NOMO-1 (cell line): ENCODE data around the gene DAD1.
"Not testable (repeated sequence)": the region's sequence is repeated elsewhere in the genome, so short reads cannot be mapped to it uniquely, and the experiment has no call there.

ENCODE experiments used
- DNase-seq, 2 experiments: peaks; one replicate each; lab custom pipeline; 2025; ENCODE audit not compliant: unreplicated experiment in 2 of 2; lab: John Stamatoyannopoulos, UW

The DAD1 gene

GRCh38 chr14:22569737-22570131, 19.3 kb downstream of the DAD1 start:
- DNase-seq: no peak

- DNase-seq: no peak
These were observed 19.8 kb downstream of the DAD1 start for GRCh38 chr14:22569106-22569736.

GRCh38 chr14:22567437-22567836, 21.6 kb downstream of the DAD1 start:
- no peak for DNase-seq

GRCh38 chr14:22566845-22567244, 22.2 kb downstream of the DAD1 start:
- no peak for DNase-seq

- not testable (repeated sequence) for DNase-seq
These were observed 22.8 kb downstream of the DAD1 start for GRCh38 chr14:22566266-22566665.

GRCh38 chr14:22565391-22565945, 23.6 kb downstream of the DAD1 start:
- no peak for DNase-seq

GRCh38 chr14:22564463-22564862, 24.6 kb downstream of the DAD1 start:
- no peak for DNase-seq

GRCh38 chr14:22563987-22564386, 25.0 kb downstream of the DAD1 start:
- no peak for DNase-seq

GRCh38 chr14:22561661-22562579, 27.1 kb downstream of the DAD1 start:
- peak; percentile 26 to 39 for DNase-seq

GRCh38 chr14:22561366-22561660, 27.7 kb downstream of the DAD1 start:
- DNase-seq: no peak

- no peak for DNase-seq
These were observed 28.2 kb downstream of the DAD1 start for GRCh38 chr14:22560662-22561365.

GRCh38 chr14:22559041-22559440, 30.0 kb downstream of the DAD1 start:
- no peak for DNase-seq

- DNase-seq: no peak
These were observed 30.7 kb downstream of the DAD1 start for GRCh38 chr14:22558221-22558913.

GRCh38 chr14:22557846-22558220, 31.2 kb downstream of the DAD1 start:
- DNase-seq: no peak

- DNase-seq: peak; percentile 70 to 82
These were observed 31.9 kb downstream of the DAD1 start for GRCh38 chr14:22556990-22557623.

GRCh38 chr14:22556021-22556989, 32.7 kb downstream of the DAD1 start:
- peak; percentile 88 to 89 for DNase-seq

- DNase-seq: no peak
These were observed 33.5 kb downstream of the DAD1 start for GRCh38 chr14:22555384-22556011.

- no peak for DNase-seq
These were observed 34.3 kb downstream of the DAD1 start for GRCh38 chr14:22554498-22555383.
